AG04449 (cell line): ENCODE measurements around the gene BRSK2.
"Not testable (repeated sequence)": the region's sequence is repeated elsewhere in the genome, so short reads cannot be mapped to it uniquely, and the experiment has no call there.

ENCODE experiments used
- CTCF ChIA-PET: fragments of 350-600 bp; formaldehyde crosslinking; extraction: SDS; loops from one replicate; lab custom pipeline; 2021; ENCODE audit warnings: antibody characterized with exemption; lab: Yijun Ruan, JAX
- POLR2A ChIA-PET: fragments of 400-600, 350-600 bp; formaldehyde crosslinking; extraction: SDS; loops from one replicate; lab custom pipeline; 2020; ENCODE audit warnings: antibody characterized with exemption, inconsistent platforms; lab: Yijun Ruan, JAX
- DNase-seq: peaks from one replicate; pipeline ENCODE4 v3.0.0-alpha.2; 2010; ENCODE audit warnings: low read depth, low spot score
- H3K4me3 ChIP-seq: 2 replicates; pipeline ENCODE4 v1.5.1; 2011; ENCODE audit warnings: low read depth, mild to moderate bottlenecking, control low read depth, low read length
- CTCF ChIP-seq: IDR thresholded peaks from one replicate; pipeline ENCODE4 v1.5.1; 2011; ENCODE audit warnings: mild to moderate bottlenecking, moderate library complexity, low read length, control low read depth, inconsistent platforms; ENCODE audit not compliant: insufficient read depth; ENCODE audit errors: missing control alignments

BRSK2 gene

GRCh38 chr11:1509626-1510255 is 120.0 kb downstream of the BRSK2 start:
- DNase-seq, result no peak
- no peak for TF ChIP-seq CTCF
- H3K4me3 ChIP-seq, result no peak overlapping the region
- CTCF ChIA-PET, result no interaction called here
- POLR2A ChIA-PET, result no interaction called here

DNA sequence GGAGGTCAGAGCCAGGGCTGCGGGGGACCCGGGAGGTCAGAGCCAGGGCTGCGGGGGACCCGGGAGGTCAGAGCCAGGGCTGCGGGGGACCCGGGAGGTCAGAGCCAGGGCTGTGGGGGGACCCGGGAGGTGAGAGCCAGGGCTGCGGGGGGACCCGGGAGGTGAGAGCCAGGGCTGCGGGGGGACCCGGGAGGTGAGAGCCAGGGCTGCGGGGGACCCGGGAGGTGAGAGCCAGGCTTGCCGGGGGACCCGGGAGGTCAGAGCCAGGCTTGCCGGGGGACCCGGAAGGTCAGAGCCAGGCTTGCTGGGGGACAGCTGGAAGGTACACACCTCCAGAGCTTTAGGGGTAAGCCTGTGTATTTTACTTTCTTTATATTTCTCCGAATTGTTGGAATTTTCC is 120.6 kb downstream of the BRSK2 start:
- H3K4me3 ChIP-seq, CTCF ChIA-PET, POLR2A ChIA-PET, DNase-seq: not testable (repeated sequence)

DNA sequence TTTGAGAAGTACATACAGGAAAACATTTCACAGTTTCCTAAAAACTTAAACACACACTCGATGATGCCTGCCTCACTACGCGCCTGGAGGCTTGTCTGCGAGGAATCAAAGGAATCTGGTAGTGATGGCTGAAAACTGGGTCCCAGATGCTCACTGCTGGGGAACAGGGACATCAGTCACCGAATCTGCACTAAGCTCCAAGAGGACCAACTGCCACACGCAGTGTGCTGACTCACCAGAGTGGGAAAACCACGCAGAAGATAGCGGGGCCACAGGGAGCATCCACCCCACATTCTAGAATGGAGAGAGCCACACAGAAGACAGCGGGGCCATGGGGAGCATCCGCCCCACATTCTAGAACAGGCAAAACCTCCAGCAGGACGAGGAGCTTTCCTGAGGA is 121.2 kb downstream of the BRSK2 start:
- CTCF ChIA-PET, result interaction anchor here (1.0 to 1.4 kb wide), 2 partner anchors 14 to 64 kb away, joined by 3 to 5 read pairs; no protein-coding TSS in a partner anchor
- DNase-seq, result no peak
- H3K4me3 ChIP-seq, result no peak overlapping the region
- POLR2A ChIA-PET, result no interaction called here
- TF ChIP-seq CTCF, result no peak

DNA sequence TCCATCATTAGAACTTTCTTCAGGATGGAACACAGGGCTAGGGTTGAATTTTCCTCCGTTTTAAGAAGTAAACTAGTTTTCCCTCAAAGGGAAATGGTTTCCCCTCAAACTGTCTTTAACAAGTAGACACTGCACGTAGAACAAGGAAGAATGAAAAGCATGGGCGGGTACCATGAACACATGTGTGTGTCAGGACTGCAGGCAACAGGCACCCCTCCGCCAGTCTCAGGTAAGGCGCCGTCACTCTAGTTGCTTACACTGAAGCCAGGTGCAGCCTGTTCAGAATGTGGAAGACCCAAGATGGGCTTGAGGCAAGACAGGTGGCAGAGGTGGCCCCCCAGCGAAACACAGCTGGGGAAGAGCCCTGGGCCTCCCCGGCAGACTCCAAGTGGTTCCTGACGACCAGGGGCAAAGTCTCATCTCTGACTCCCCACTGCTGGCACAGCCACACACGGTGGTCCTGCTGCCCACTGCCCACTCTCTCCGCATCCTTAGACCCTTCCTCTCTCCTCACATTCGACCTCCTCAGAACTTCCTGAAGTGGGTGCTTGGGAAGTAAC is 122.3 kb downstream of the BRSK2 start:
- TF ChIP-seq CTCF, result no peak
- ChIA-PET POLR2A (no interaction called here), CTCF (interaction anchor here (0.7 to 1.4 kb wide), 3 partner anchors 9 to 63 kb away, joined by 3 to 5 read pairs (median 3); no protein-coding TSS in a partner anchor)
- DNase-seq, result no peak
- no peak overlapping the region for H3K4me3 ChIP-seq
